ENCODE results near the gene PPP1R9A.

GRCh38 chr7:94998266-94999068 is 91.1 kb downstream of the PPP1R9A start:
- TF ChIP-seq CTCF (IDR thresholded peaks at IDR 0.05) (no peak), POLR2AphosphoS5 (IDR thresholded peaks at IDR 0.05) (no peak), POLR2A (IDR thresholded peaks at IDR 0.05) (no peak)

All from gastroesophageal sphincter (tissue), 3 donors.